NB4 (cell line): Measurements from ENCODE around the gene ANKRD27.

ENCODE experiments used
- CTCF ChIP-seq: IDR thresholded peaks from one replicate; pipeline ENCODE4 v1.5.1; 2012; ENCODE audit warnings: low read depth, low read length
- POLR2A ChIP-seq: IDR thresholded peaks from 2 replicates; pipeline ENCODE4 v1.6.1; 2011; ENCODE audit warnings: mild to moderate bottlenecking; ENCODE audit not compliant: insufficient read length; ENCODE audit errors: extremely low read depth

GRCh38 chr19:32611161-32611560, 63.8 kb downstream of the ANKRD27 start:
- TF ChIP-seq CTCF (no peak), POLR2A (no peak)
